Measurements from ENCODE around the gene TPPP2.

GRCh38 chr14:21066882-21067502 is 37.0 kb downstream of the TPPP2 start:
- TF ChIP-seq, protein P1, sequence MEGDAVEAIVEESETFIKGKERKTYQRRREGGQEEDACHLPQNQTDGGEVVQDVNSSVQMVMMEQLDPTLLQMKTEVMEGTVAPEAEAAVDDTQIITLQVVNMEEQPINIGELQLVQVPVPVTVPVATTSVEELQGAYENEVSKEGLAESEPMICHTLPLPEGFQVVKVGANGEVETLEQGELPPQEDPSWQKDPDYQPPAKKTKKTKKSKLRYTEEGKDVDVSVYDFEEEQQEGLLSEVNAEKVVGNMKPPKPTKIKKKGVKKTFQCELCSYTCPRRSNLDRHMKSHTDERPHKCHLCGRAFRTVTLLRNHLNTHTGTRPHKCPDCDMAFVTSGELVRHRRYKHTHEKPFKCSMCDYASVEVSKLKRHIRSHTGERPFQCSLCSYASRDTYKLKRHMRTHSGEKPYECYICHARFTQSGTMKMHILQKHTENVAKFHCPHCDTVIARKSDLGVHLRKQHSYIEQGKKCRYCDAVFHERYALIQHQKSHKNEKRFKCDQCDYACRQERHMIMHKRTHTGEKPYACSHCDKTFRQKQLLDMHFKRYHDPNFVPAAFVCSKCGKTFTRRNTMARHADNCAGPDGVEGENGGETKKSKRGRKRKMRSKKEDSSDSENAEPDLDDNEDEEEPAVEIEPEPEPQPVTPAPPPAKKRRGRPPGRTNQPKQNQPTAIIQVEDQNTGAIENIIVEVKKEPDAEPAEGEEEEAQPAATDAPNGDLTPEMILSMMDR (IDR thresholded peaks at IDR 0.05) = no peak
- TF ChIP-seq POLR2A (IDR thresholded peaks at IDR 0.05) = no peak
- no peak for TF ChIP-seq POLR2AphosphoS5 (IDR thresholded peaks at IDR 0.05; ENCODE audit: insufficient read depth in 1 of 2, low read depth in 1 of 2)
